Measurements from ENCODE around the gene MS4A6E. TPM values are rescaled to one million over a fixed set of nuclear protein-coding genes. Genes with fewer than 3 reads are reported as not detected.

Gene MS4A6E, protein sequence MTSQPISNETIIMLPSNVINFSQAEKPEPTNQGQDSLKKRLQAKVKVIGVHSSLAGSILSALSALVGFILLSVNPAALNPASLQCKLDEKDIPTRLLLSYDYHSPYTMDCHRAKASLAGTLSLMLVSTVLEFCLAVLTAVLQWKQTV
- not detected in 2 replicates for total RNA-seq

GRCh38 chr11:60326955-60327354 lies at the start of gene MS4A6E:
Gene MS4A6E, plus strand, starts transcription at chr11:60327255. Its CDS starts 7,641 bp downstream, at chr11:60334896.

DNA sequence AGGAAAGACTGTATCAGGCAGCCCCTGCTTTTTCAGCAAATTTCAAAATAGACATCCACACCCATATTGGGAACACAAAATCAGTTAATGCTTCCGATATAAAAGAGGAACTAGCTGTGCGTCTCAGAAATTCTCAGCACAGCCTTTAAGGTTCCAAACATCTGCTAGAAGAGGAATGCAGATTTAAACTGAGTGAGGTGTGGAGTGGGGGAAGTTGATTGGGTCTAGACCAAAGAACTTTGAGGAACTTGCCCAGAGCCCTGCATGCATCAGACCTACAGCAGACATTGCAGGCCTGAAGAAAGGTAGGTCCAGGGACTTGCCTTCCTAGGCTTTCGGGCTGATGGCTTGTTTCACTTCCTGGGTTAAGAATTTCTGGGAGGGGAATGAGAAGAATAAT lies 46.6 kb upstream of the MS4A6E start, which contains the start of gene MS4A4A:
Gene MS4A4A (plus strand): TSS at position 255 of the 400 bp plus-strand sequence. CDS start 10 bp downstream, at position 265.

DNA sequence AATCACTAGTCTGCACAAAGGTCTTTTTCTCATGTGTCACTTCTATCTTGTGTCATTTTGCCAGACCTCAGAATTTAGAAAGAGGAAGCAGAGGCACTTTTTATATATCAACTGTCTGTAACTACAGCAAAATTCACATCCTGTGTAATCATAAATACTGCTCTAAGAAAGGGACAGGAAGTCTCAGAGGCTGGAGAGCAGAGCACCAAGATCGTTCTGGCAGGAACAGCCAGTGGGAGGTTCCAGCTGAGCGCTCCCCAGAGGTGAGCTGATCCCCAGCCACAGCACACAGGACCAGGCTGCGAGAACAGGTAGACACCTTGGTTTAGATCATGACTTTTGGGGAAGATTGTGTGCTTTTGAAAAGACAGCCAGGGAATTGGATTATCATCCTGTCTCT lies 51.3 kb downstream of the MS4A6E start, which contains the start of gene MS4A7:
Gene MS4A7 (plus strand): TSS at position 179 of the 400 bp plus-strand sequence. CDS start 4,610 bp downstream, outside the sequence.

Other genes with a start within 250 kb of the MS4A6E start
- gene MS4A2, start 238.6 kb upstream of the MS4A6E start, total RNA-seq: not detected in 2 replicates
- not detected in 2 replicates for gene MS4A6A, start 144.2 kb upstream of the MS4A6E start, total RNA-seq
- gene MS4A4E, start 84.1 kb upstream of the MS4A6E start, total RNA-seq: not detected in 2 replicates
- not detected in 2 replicates for gene MS4A4A, start 46.6 kb upstream of the MS4A6E start, total RNA-seq
- gene MS4A7, start 51.3 kb downstream of the MS4A6E start, total RNA-seq: not detected in 2 replicates
- gene MS4A14, start 69.2 kb downstream of the MS4A6E start, total RNA-seq: not detected in 2 replicates
- not detected in 2 replicates for gene MS4A5, start 102.3 kb downstream of the MS4A6E start, total RNA-seq
- not detected in 2 replicates for gene MS4A1, start 128.6 kb downstream of the MS4A6E start, total RNA-seq
- not detected in 2 replicates for gene MS4A12, start 165.5 kb downstream of the MS4A6E start, total RNA-seq
- not detected in 2 replicates for gene MS4A13, start 188.1 kb downstream of the MS4A6E start, total RNA-seq